ENCODE data around the gene LACRT. TPM values are rescaled to one million over a fixed set of nuclear protein-coding genes. Genes with fewer than 3 reads are reported as not detected.

The LACRT gene
- total and polyA plus RNA-seq, 2 of the 4 experiments (the other 2 are of a cell fraction): not detected

DNA sequence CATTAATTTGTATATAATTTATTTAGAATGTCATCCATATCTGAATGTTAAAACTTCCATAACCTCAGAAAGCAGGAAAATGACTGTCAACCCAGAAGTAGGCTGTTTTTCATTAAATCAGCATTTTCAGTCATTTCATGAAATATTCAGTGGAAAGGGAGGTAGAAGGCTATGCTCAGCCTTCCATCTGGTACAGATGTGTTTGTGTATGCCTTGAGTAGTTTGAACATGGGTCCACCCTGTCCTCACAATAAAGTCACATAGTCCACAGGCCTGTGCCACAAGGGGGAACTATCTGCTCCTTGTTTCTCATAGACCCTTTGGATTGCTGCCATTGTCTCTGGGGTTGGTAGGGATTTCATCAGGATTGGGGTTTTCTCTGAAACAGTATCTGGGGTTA, 9.1 kb downstream of the LACRT start:
- H2AK9ac ChIP-seq (replicated peaks; ENCODE audit: low read depth, low read length, poor library complexity): no peak overlapping the region
- H3K14ac ChIP-seq (replicated peaks; ENCODE audit: low read depth, low read length): no peak overlapping the region
- H2BK5ac ChIP-seq (ENCODE audit: low read depth, low read length, poor library complexity, severe bottlenecking): no peak overlapping the region
- H4K5ac ChIP-seq (ENCODE audit: low read depth, low read length): no peak overlapping the region
- H3K27me3 ChIP-seq (ENCODE audit: control insufficient read depth, insufficient read depth, low read length): no peaks in the 10 kb centered on the region
- CTCF ChIA-PET: no interaction called here
- H4K8ac ChIP-seq (ENCODE audit: low read depth in 2 of 2, low read length in 2 of 2): no peak overlapping the region
- POLR2A ChIA-PET (ENCODE audit: unreplicated experiment): no interaction called here
- H3K9me3 ChIP-seq (ENCODE audit: control insufficient read depth, insufficient read depth, low read length): no peaks in the 10 kb centered on the region
- no peak overlapping the region for H3K56ac ChIP-seq (ENCODE audit: extremely low read depth, insufficient read depth, low read length)
- H2AK5ac ChIP-seq (ENCODE audit: low read depth, low read length): no peak overlapping the region
- no peak overlapping the region for H2AFZ ChIP-seq (replicated peaks; ENCODE audit: low read length, poor library complexity)
- intact Hi-C loops (cut with micrococcal nuclease): no loop called here
- no peaks in the 10 kb centered on the region for H4K20me1 ChIP-seq (ENCODE audit: insufficient read depth, low read length)
- in situ Hi-C loops (cut with MboI; ENCODE audit: low sequenced_read_pairs): no loop called here
- no peaks in the 10 kb centered on the region for H3K36me3 ChIP-seq (ENCODE audit: control insufficient read depth, insufficient read depth, low read length)
- dilution Hi-C loops (cut with HindIII; ENCODE audit: low sequenced_read_pairs, unreplicated experiment): no loop called here
- ATAC-seq (ENCODE audit: low read depth): no peak
- no TSS peak for BruUV-seq (replicated peaks)
- no peak for DNase-seq
- no peaks in the 10 kb centered on the region for H3K4me1 ChIP-seq (ENCODE audit: control insufficient read depth, insufficient read depth, low read length)
- H4K91ac ChIP-seq (ENCODE audit: insufficient read depth, low read depth, low read length): no peak overlapping the region
- H2BK20ac ChIP-seq (ENCODE audit: low read depth, low read length): no peak overlapping the region
- H2BK120ac ChIP-seq (ENCODE audit: low read depth, low read length): no peak overlapping the region
- no peak overlapping the region for H3K23ac ChIP-seq (ENCODE audit: low read depth, low read length)
- H3K9me1 ChIP-seq (ENCODE audit: insufficient read depth, low read length): no peaks in the 10 kb centered on the region
- no peak overlapping the region for H3K27ac ChIP-seq (ENCODE audit: insufficient read depth, low read length)
- H3K18ac ChIP-seq (ENCODE audit: low read depth, low read length): no peak overlapping the region
- no peak overlapping the region for H3K9ac ChIP-seq (ENCODE audit: low read depth, low read length)
- no peak for TF ChIP-seq USF2 (IDR thresholded peaks at IDR 0.05; ENCODE audit: low read depth, low read length)
- no peak for TF ChIP-seq CEBPB (IDR thresholded peaks at IDR 0.05; ENCODE audit: low read depth, low read length)
- TF ChIP-seq NFE2L2 (IDR thresholded peaks at IDR 0.05; ENCODE audit: low read depth, low read length): no peak
- no peak for TF ChIP-seq CHD1 (IDR thresholded peaks at IDR 0.05; ENCODE audit: low read depth, low read length)
- no peak for TF ChIP-seq RCOR1 (IDR thresholded peaks at IDR 0.05; ENCODE audit: insufficient replicate concordance, low read length)
- TF ChIP-seq FOS (IDR thresholded peaks at IDR 0.05; ENCODE audit: low read depth, low read length): no peak
- TF ChIP-seq SMC3 (IDR thresholded peaks at IDR 0.05; ENCODE audit: low read depth, low read length): no peak
- TF ChIP-seq, protein P1, sequence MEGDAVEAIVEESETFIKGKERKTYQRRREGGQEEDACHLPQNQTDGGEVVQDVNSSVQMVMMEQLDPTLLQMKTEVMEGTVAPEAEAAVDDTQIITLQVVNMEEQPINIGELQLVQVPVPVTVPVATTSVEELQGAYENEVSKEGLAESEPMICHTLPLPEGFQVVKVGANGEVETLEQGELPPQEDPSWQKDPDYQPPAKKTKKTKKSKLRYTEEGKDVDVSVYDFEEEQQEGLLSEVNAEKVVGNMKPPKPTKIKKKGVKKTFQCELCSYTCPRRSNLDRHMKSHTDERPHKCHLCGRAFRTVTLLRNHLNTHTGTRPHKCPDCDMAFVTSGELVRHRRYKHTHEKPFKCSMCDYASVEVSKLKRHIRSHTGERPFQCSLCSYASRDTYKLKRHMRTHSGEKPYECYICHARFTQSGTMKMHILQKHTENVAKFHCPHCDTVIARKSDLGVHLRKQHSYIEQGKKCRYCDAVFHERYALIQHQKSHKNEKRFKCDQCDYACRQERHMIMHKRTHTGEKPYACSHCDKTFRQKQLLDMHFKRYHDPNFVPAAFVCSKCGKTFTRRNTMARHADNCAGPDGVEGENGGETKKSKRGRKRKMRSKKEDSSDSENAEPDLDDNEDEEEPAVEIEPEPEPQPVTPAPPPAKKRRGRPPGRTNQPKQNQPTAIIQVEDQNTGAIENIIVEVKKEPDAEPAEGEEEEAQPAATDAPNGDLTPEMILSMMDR (conservative IDR thresholded peaks at IDR 0.05; ENCODE audit: low read depth, low read length): no peak
- no peak for TF ChIP-seq POLR2A (IDR thresholded peaks at IDR 0.05; ENCODE audit: low read depth, low read length)
- no peak for TF ChIP-seq RAD21 (IDR thresholded peaks at IDR 0.05; ENCODE audit: low read length)
- no peak for TF ChIP-seq MAFK (IDR thresholded peaks at IDR 0.05; ENCODE audit: low read depth, low read length)
- TF ChIP-seq ELK1 (IDR thresholded peaks at IDR 0.05; ENCODE audit: borderline replicate concordance, low read depth, low read length): no peak
- TF ChIP-seq RFX5 (IDR thresholded peaks at IDR 0.05; ENCODE audit: low read depth, low read length): no peak
- H3K4me2 ChIP-seq (ENCODE audit: low read depth, low read length): no peak overlapping the region
- no peak overlapping the region for H3K4me3 ChIP-seq (ENCODE audit: insufficient read depth, low read depth, low read length)
- H3K79me1 ChIP-seq (ENCODE audit: low read depth in 1 of 2, low read length in 2 of 2): no peaks in the 10 kb centered on the region
- no peak overlapping the region for H2BK15ac ChIP-seq (ENCODE audit: low read depth, low read length)
- no peak overlapping the region for H3K4ac ChIP-seq (ENCODE audit: low read depth, low read length)
